Upper lobe of right lung (tissue), 1 donor: Measurements from ENCODE around the gene GTF2I. TPM values are rescaled to one million over a fixed set of nuclear protein-coding genes. Genes with fewer than 3 reads are reported as not detected.
"Not testable (repeated sequence)": the region's sequence is repeated elsewhere in the genome, so short reads cannot be mapped to it uniquely, and the experiment has no call there.

Experiments used
- ATAC-seq: fragments of 200-7000 bp; cut with Tn5 transposase; one replicate; pipeline ENCODE4 v1.9.1; 2020; ENCODE audit warnings: mild to moderate bottlenecking, moderate library complexity
- DNase-seq: peaks from one replicate; pipeline ENCODE4 v3.0.0-alpha.2; 2020
- H3K27ac ChIP-seq: fragments of 200-600 bp; one replicate; pipeline ENCODE4 v1.8.0; 2022
- H3K27me3 ChIP-seq: fragments of 200-600 bp; one replicate; pipeline ENCODE4 v1.8.0; 2022; ENCODE audit warnings: mild to moderate bottlenecking
- H3K36me3 ChIP-seq: fragments of 200-600 bp; one replicate; pipeline ENCODE4 v1.8.0; 2022
- H3K4me1 ChIP-seq: fragments of 200-600 bp; one replicate; pipeline ENCODE4 v1.8.0; 2022
- H3K4me3 ChIP-seq: fragments of 200-600 bp; one replicate; pipeline ENCODE4 v1.8.0; 2022; ENCODE audit warnings: mild to moderate bottlenecking
- H3K9me3 ChIP-seq: fragments of 200-600 bp; one replicate; pipeline ENCODE4 v1.8.0; 2022
- intact Hi-C: fragments of 100-400 bp; cut with DNase I; formaldehyde crosslinking; loops from one replicate; pipeline ENCODE4 v1.11.0; 2022
- total RNA-seq: library from RNA; stranded (reverse); fragmentation: NEBNext Ultra II Directional; extraction: Animal tissue kit (Norgen Biotek cat#: 25700); gene quantifications from one replicate; pipeline ENCODE4 v1.2.1, GENCODE V29; 2021
- TF ChIP-seq, protein P1 (sequence below): fragments of 200-600 bp; IDR thresholded peaks from one replicate; pipeline ENCODE4 v1.8.0; 2022; ENCODE audit warnings: antibody characterized with exemption
- donor health status: DM: no; HTN: yes; CAD: no; lungs with severe emphysema.

GTF2I gene
- total RNA-seq, 1 donor from 2014 or later, result 221 TPM

DNA sequence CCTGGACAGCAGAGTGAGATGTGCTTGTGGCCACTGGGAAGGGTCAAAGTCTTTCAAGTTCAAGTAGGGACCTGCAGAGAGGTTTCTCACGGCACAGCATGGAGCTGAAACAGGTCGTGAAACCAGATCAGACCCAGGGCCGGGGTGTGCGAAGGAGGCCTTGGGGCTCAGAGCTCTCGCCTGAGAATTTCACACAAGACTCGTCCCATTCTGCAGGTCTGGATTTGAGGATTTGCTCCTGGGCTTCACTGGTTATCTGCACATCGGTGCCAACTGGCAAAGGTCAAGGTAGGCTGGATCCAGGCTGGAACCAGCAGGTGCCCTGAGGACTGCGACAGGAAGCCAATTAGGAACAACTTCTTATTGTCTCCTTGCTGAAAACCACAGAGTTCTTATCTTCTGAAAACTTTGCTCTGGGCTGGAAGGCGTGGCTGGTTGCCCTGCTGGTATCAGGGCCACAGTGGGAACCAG lies 24.0 kb upstream of the GTF2I start:
- TF ChIP-seq, protein P1, sequence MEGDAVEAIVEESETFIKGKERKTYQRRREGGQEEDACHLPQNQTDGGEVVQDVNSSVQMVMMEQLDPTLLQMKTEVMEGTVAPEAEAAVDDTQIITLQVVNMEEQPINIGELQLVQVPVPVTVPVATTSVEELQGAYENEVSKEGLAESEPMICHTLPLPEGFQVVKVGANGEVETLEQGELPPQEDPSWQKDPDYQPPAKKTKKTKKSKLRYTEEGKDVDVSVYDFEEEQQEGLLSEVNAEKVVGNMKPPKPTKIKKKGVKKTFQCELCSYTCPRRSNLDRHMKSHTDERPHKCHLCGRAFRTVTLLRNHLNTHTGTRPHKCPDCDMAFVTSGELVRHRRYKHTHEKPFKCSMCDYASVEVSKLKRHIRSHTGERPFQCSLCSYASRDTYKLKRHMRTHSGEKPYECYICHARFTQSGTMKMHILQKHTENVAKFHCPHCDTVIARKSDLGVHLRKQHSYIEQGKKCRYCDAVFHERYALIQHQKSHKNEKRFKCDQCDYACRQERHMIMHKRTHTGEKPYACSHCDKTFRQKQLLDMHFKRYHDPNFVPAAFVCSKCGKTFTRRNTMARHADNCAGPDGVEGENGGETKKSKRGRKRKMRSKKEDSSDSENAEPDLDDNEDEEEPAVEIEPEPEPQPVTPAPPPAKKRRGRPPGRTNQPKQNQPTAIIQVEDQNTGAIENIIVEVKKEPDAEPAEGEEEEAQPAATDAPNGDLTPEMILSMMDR, result no peak
- Histone ChIP-seq H3K27ac (no peak overlapping the region), H3K36me3 (no peaks in the 10 kb centered on the region), H3K27me3 (no peaks in the 10 kb centered on the region), H3K4me1 (peaks cover 13% of the 10 kb centered on the region), H3K4me3 (no peak overlapping the region), H3K9me3 (no peaks in the 10 kb centered on the region)
- ATAC-seq (no peak), DNase-seq (no peak)
- intact Hi-C loops, result no loop called here

DNA sequence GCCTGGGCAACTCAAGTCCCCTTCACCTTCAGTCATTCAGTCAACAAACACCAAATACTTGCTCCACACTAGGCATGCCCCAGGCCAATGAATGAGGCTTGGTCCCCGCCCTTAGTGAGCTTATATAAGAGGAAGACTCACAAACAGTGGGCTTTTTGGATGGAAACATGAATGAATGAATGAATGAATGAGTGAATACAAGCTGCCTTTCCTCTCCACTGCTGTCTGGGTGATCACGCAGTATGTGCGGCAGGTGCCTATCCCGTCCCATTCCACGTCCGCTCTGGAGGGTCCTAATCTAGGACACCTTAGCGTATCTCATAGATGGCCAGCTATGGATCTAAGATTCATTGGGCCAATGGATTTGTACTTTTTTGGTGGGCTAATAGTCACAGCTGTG lies 19.8 kb upstream of the GTF2I start:
- H3K27me3 ChIP-seq, result no peaks in the 10 kb centered on the region
- H3K27ac ChIP-seq, result no peak overlapping the region
- H3K4me1 ChIP-seq, result peaks cover 11% of the 10 kb centered on the region
- no peaks in the 10 kb centered on the region for H3K9me3 ChIP-seq
- ATAC-seq (no peak), DNase-seq (no peak)
- no peaks in the 10 kb centered on the region for H3K36me3 ChIP-seq
- intact Hi-C loops, result no loop called here
- TF ChIP-seq, protein P1, result no peak
- no peak overlapping the region for H3K4me3 ChIP-seq

- H3K9me3 ChIP-seq, H3K4me1 ChIP-seq, H3K27me3 ChIP-seq, intact Hi-C loops, H3K36me3 ChIP-seq, DNase-seq: not testable (repeated sequence)
- ATAC-seq, result peak; percentile 92
- peak overlapping the region; percentile 35 for H3K4me3 ChIP-seq
- H3K27ac ChIP-seq, result peak overlapping the region; percentile 2
Measured at GRCh38 chr7:74650055-74650454, 7.5 kb upstream of the GTF2I start.

- peak; percentile 27 for ATAC-seq
- H3K27me3 ChIP-seq, DNase-seq, H3K9me3 ChIP-seq, H3K4me1 ChIP-seq, H3K36me3 ChIP-seq, H3K27ac ChIP-seq, intact Hi-C loops: not testable (repeated sequence)
- H3K4me3 ChIP-seq, result peak overlapping the region; percentile 35
Measured at GRCh38 chr7:74650493-74651132, 6.9 kb upstream of the GTF2I start.

DNA sequence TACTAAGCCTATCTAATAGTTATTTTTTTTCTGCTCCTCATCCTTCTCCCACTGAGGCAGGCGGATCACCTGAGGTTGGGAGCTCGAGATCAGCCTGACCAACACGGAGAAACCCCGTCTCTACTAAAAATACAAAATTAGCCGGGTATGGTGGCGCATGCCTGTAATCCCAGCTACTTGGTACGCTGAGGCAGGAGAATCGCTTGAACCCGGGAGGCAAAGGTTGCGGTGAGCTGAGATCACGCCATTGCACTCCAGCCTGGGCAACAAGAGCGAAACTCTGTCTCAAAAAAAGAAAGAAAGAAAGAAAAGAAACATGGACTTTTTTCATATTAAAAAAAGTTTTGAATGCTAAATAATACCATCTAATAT lies 6.4 kb upstream of the GTF2I start:
- intact Hi-C loops, H3K36me3 ChIP-seq, DNase-seq, H3K27ac ChIP-seq, H3K4me1 ChIP-seq, ATAC-seq, H3K9me3 ChIP-seq, H3K4me3 ChIP-seq, H3K27me3 ChIP-seq: not testable (repeated sequence)

GRCh38 chr7:74653686-74654181 lies 3.8 kb upstream of the GTF2I start:
- DNase-seq (no peak), ATAC-seq (no peak)
- H3K4me3 ChIP-seq, result no peak overlapping the region
- no peaks in the 10 kb centered on the region for H3K9me3 ChIP-seq
- TF ChIP-seq, protein P1, result no peak
- no peaks in the 10 kb centered on the region for H3K36me3 ChIP-seq
- intact Hi-C loops, result no loop called here
- H3K27me3 ChIP-seq, result no peaks in the 10 kb centered on the region
- peaks cover 11% of the 10 kb centered on the region for H3K4me1 ChIP-seq
- H3K27ac ChIP-seq, result no peak overlapping the region

DNA sequence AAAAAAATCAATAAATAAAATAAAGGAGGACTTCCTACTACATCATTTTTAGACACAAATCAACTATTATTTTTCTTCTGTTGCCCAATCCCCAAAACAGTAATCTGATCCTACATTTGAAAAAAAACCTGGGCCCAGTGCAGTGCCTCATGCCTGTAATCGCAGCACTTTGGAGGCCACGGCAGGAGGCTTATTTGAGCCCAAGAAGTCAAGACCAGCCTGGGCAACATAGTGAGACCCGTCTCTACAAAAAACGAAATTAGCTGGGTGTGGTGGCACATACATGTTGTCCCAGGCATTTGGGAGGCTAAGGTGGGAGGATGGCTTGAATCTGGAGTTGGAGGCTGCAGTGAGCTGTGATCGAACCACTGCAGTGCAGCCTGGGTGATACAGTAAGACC lies 2.7 kb upstream of the GTF2I start:
- Histone ChIP-seq H3K4me3 (no peak overlapping the region), H3K27me3 (no peaks in the 10 kb centered on the region), H3K9me3 (no peaks in the 10 kb centered on the region), H3K27ac (no peak overlapping the region), H3K4me1 (peaks cover 19% of the 10 kb centered on the region), H3K36me3 (no peaks in the 10 kb centered on the region)
- TF ChIP-seq, protein P1, result no peak
- no peak for ATAC-seq
- no peak for DNase-seq
- intact Hi-C loops, result no loop called here
